Caki2 (cell line): ENCODE results near the gene CXCR2. TPM values are rescaled to one million over a fixed set of nuclear protein-coding genes. Genes with fewer than 3 reads are reported as not detected.

Experiments used
- DNase-seq: peaks from one replicate; pipeline ENCODE4 v3.0.0-alpha.2; 2015; ENCODE audit warnings: low read depth
- in situ Hi-C: cut with HindIII; loops from 2 replicates; pipeline ENCODE4 v1.10.0; 2016; ENCODE audit warnings: low sequenced_read_pairs, low pct_unique_long_range_greater_than_20kb, mixed read lengths
- total RNA-seq: library from RNA; depleted of rRNA; stranded (reverse); fragments of >200 nt; shearing (Covaris generic); gene quantifications from 2 replicates; pipeline ENCODE4 v1.2.3, GENCODE V29; 2014; ENCODE audit warnings: low replicate concordance

Gene CXCR2
- total RNA-seq, 1 experiment from 2014 or later, result not detected

GRCh38 chr2:218127929-218128455 is 2.2 kb downstream of the CXCR2 start:
- no peak for DNase-seq
- in situ Hi-C loops, result no loop called here

- no peak for DNase-seq
- in situ Hi-C loops, result no loop called here
These were observed 3.1 kb downstream of the CXCR2 start for GRCh38 chr2:218128781-218129457.

- no peak for DNase-seq
- in situ Hi-C loops, result no loop called here
These were observed 3.8 kb downstream of the CXCR2 start for GRCh38 chr2:218129458-218130135.

- in situ Hi-C loops, result no loop called here
- DNase-seq, result no peak
These were observed 4.5 kb downstream of the CXCR2 start for GRCh38 chr2:218130377-218130776.

GRCh38 chr2:218130822-218131221 is 5.0 kb downstream of the CXCR2 start:
- in situ Hi-C loops, result no loop called here
- DNase-seq, result no peak

- in situ Hi-C loops, result no loop called here
- DNase-seq, result no peak
These were observed 11.7 kb downstream of the CXCR2 start for GRCh38 chr2:218137514-218137913.

- in situ Hi-C loops, result no loop called here
- DNase-seq, result no peak
These were observed 12.2 kb downstream of the CXCR2 start for GRCh38 chr2:218138047-218138446.

- in situ Hi-C loops, result no loop called here
- no peak for DNase-seq
These were observed 19.3 kb downstream of the CXCR2 start for GRCh38 chr2:218145124-218145523.

GRCh38 chr2:218146056-218146455 is 20.2 kb downstream of the CXCR2 start:
- no peak for DNase-seq
- in situ Hi-C loops, result no loop called here

- in situ Hi-C loops, result no loop called here
- no peak for DNase-seq
These were observed 23.3 kb downstream of the CXCR2 start for GRCh38 chr2:218149098-218149497.

GRCh38 chr2:218149848-218150440 is 24.1 kb downstream of the CXCR2 start:
- no peak for DNase-seq
- in situ Hi-C loops, result no loop called here

GRCh38 chr2:218152172-218152571 is 26.3 kb downstream of the CXCR2 start:
- no peak for DNase-seq
- in situ Hi-C loops, result no loop called here

GRCh38 chr2:218152777-218153176 is 26.9 kb downstream of the CXCR2 start:
- no peak for DNase-seq
- in situ Hi-C loops, result no loop called here

- in situ Hi-C loops, result no loop called here
- DNase-seq, result no peak
These were observed 30.2 kb downstream of the CXCR2 start for GRCh38 chr2:218155953-218156479.

GRCh38 chr2:218161644-218162043 is 35.8 kb downstream of the CXCR2 start:
- no peak for DNase-seq
- in situ Hi-C loops, result no loop called here

- no peak for DNase-seq
- in situ Hi-C loops, result no loop called here
These were observed 37.0 kb downstream of the CXCR2 start for GRCh38 chr2:218162814-218163213.

GRCh38 chr2:218166791-218167190 is 41.0 kb downstream of the CXCR2 start, which contains the start of gene CXCR1:
TSS of gene CXCR1 (minus strand) at chr2:218166962. CDS start at chr2:218165211, 1,751 bp downstream.
- in situ Hi-C loops, result no loop called here
- no peak for DNase-seq

- DNase-seq, result no peak
These were observed 42.2 kb downstream of the CXCR2 start for GRCh38 chr2:218168016-218168415.

More at GRCh38 chr2:218168016-218168415, 42.2 kb downstream of the CXCR2 start:
- in situ Hi-C loops, result no loop called here
